Naive thymus-derived CD4-positive, alpha-beta T cell (primary cell): ENCODE measurements around the gene AP1M1. TPM values are rescaled to one million over a fixed set of nuclear protein-coding genes. Genes with fewer than 3 reads are reported as not detected.

Source experiments
- ATAC-seq: fragments of 150-1000 bp; cut with Tn5 transposase; 2 replicates; pipeline ENCODE4 v1.10.0; 2021; ENCODE audit warnings: mild to moderate bottlenecking, moderate library complexity
- CTCF ChIA-PET: fragments of 350-600 bp; sonication (Branson Sonifier 250); formaldehyde crosslinking; loops from one replicate; lab custom pipeline; 2021; ENCODE audit warnings: antibody characterized with exemption; lab: Charles Lee
- POLR2A ChIA-PET: fragments of 350-600 bp; sonication (Branson Sonifier 250); formaldehyde crosslinking; loops from one replicate; lab custom pipeline; 2021; ENCODE audit warnings: antibody characterized with exemption, inconsistent platforms; lab: Charles Lee
- DNase-seq, 9 donors: peaks; one replicate each; pipeline versions ENCODE4 v3.0.0 to v3.0.0-alpha.2; 2020 to 2022; ENCODE audit warnings: mixed read lengths in 1 of 9
- H3K27ac ChIP-seq: one replicate; pipeline ENCODE4 v1.7.0; 2013; ENCODE audit warnings: mild to moderate bottlenecking, low read depth, low read length, moderate library complexity
- H3K27me3 ChIP-seq, 2 donors: one replicate each; pipeline ENCODE4 v1.7.0; 2013; ENCODE audit warnings: low read length in 2 of 2, mild to moderate bottlenecking in 2 of 2, moderate library complexity in 2 of 2; ENCODE audit not compliant: control insufficient read depth in 2 of 2, insufficient read depth in 2 of 2
- H3K36me3 ChIP-seq, 3 experiments: 1 replicate in 2 of 3; 2 replicates in 1 of 3; pipeline ENCODE4 v1.7.0; 2013; ENCODE audit warnings: low read length in 3 of 3, mild to moderate bottlenecking in 3 of 3, moderate library complexity in 1 of 3; ENCODE audit not compliant: insufficient read depth in 3 of 3, control insufficient read depth in 2 of 3
- H3K4me1 ChIP-seq, 2 donors: one replicate each; pipeline ENCODE4 v1.7.0; 2013; ENCODE audit warnings: low read length in 2 of 2, mild to moderate bottlenecking in 2 of 2, moderate library complexity in 1 of 2; ENCODE audit not compliant: control insufficient read depth in 2 of 2, insufficient read depth in 2 of 2
- H3K4me3 ChIP-seq: 2 replicates; pipeline ENCODE4 v1.7.0; 2013; ENCODE audit warnings: mild to moderate bottlenecking, low read length
- H3K9me3 ChIP-seq, 3 experiments: 1 replicate in 2 of 3; 2 replicates in 1 of 3; pipeline ENCODE4 v1.7.0; 2013; ENCODE audit warnings: low read length in 3 of 3; ENCODE audit not compliant: control insufficient read depth in 2 of 3
- H3K27ac Mint-ChIP-seq, 9 donors: one replicate each; pipeline ENCODE4 v1.8.0; 2020 to 2022; ENCODE audit warnings: mixed read lengths in 9 of 9, mild to moderate bottlenecking in 8 of 9, moderate library complexity in 5 of 9, inconsistent platforms in 2 of 9
- H3K27me3 Mint-ChIP-seq, 5 donors: one replicate each; pipeline ENCODE4 v1.8.0; 2021 to 2022; ENCODE audit warnings: mixed read lengths in 5 of 5, mild to moderate bottlenecking in 1 of 5
- H3K36me3 Mint-ChIP-seq, 5 donors: one replicate each; pipeline ENCODE4 v1.8.0; 2020 to 2022; ENCODE audit warnings: mixed read lengths in 5 of 5, mild to moderate bottlenecking in 3 of 5, inconsistent platforms in 1 of 5
- H3K4me1 Mint-ChIP-seq, 7 donors: one replicate each; pipeline ENCODE4 v1.8.0; 2020 to 2022; ENCODE audit warnings: mixed read lengths in 7 of 7, mild to moderate bottlenecking in 3 of 7, inconsistent platforms in 1 of 7
- H3K4me3 Mint-ChIP-seq, 10 donors: one replicate each; pipeline ENCODE4 v1.8.0; 2020 to 2022; ENCODE audit warnings: mild to moderate bottlenecking in 10 of 10, mixed read lengths in 10 of 10, moderate library complexity in 6 of 10, inconsistent platforms in 2 of 10
- H3K9me3 Mint-ChIP-seq, 11 donors: one replicate each; pipeline ENCODE4 v1.8.0; 2020 to 2022; ENCODE audit warnings: mixed read lengths in 11 of 11, mild to moderate bottlenecking in 4 of 11, inconsistent platforms in 1 of 11, moderate library complexity in 1 of 11
- intact Hi-C, 2 donors: fragments of 100-400 bp; cut with micrococcal nuclease; formaldehyde crosslinking; loops; one replicate each; pipeline ENCODE4 v1.15.1; 2023
- polyA plus RNA-seq, 2 donors: library from polyadenylated mRNA; unstranded; fragments of 300-500 nt; fragmentation: Illumina TruSeq; gene quantifications; one replicate each; pipeline ENCODE4 v1.2.3, GENCODE V29; 2021
- total RNA-seq, 6 experiments: library from RNA in 5 of 6; stranded (reverse) in 5 of 6; gene quantifications; 1 replicate in 5 of 6; 2 replicates in 1 of 6; pipeline ENCODE4 v1.2.3 and lab custom pipeline; 2021 to 2026

AP1M1 gene
- total and polyA plus RNA-seq, 7 experiments from 2014 or later: 94.9 to 169 (median 134) TPM

GRCh38 chr19:16164222-16164890 lies 33.4 kb upstream of the AP1M1 start:
- no peaks in the 10 kb centered on the region for H3K27me3 ChIP-seq
- no peaks in the 10 kb centered on the region for H3K9me3 ChIP-seq
- peaks cover 0 to 26% (median 0%) of the 10 kb centered on the region in 7 donors for H3K4me1 Mint-ChIP-seq
- no peaks in the 10 kb centered on the region for H3K27me3 Mint-ChIP-seq
- no peak overlapping the region for H3K27ac Mint-ChIP-seq
- intact Hi-C loops: no loop called here
- H3K36me3 Mint-ChIP-seq: peaks cover 0 to 2% (median 0%) of the 10 kb centered on the region in 5 donors
- no peak for ATAC-seq
- no peak overlapping the region for H3K27ac ChIP-seq
- no peak for DNase-seq
- no peaks in the 10 kb centered on the region for H3K9me3 Mint-ChIP-seq
- no peak overlapping the region for H3K4me3 ChIP-seq
- peaks cover 0 to 6% of the 10 kb centered on the region in 2 donors for H3K4me1 ChIP-seq
- ChIA-PET POLR2A (no interaction called here), CTCF (interaction anchor here (0.7 kb wide), 1 partner anchor 21 kb away, joined by 3 read pairs; no protein-coding TSS in a partner anchor)
- no peaks in the 10 kb centered on the region for H3K36me3 ChIP-seq
- no peak overlapping the region for H3K4me3 Mint-ChIP-seq

- CTCF ChIA-PET: interaction anchor here (0.6 kb wide), 1 partner anchor 101 kb away, joined by 4 read pairs; no protein-coding TSS in a partner anchor
- intact Hi-C loops: no loop called here
- Mint-ChIP-seq H3K4me1 (peaks cover 0 to 14% (median 0%) of the 10 kb centered on the region in 7 donors), H3K36me3 (peaks cover 0 to 2% (median 0%) of the 10 kb centered on the region in 5 donors), H3K4me3 (no peak overlapping the region), H3K27me3 (no peaks in the 10 kb centered on the region), H3K9me3 (no peaks in the 10 kb centered on the region), H3K27ac (no peak overlapping the region)
- no peak for ATAC-seq
- DNase-seq: no peak
- H3K27ac ChIP-seq: no peak overlapping the region
- POLR2A ChIA-PET: no interaction called here
- H3K36me3 ChIP-seq: no peaks in the 10 kb centered on the region
- H3K9me3 ChIP-seq: no peaks in the 10 kb centered on the region
- no peaks in the 10 kb centered on the region for H3K27me3 ChIP-seq
- peaks cover 0 to 6% of the 10 kb centered on the region in 2 donors for H3K4me1 ChIP-seq
- no peak overlapping the region for H3K4me3 ChIP-seq
Measured at GRCh38 chr19:16166417-16166816, 31.3 kb upstream of the AP1M1 start.

- Histone ChIP-seq H3K36me3 (no peaks in the 10 kb centered on the region), H3K9me3 (no peaks in the 10 kb centered on the region), H3K27me3 (no peaks in the 10 kb centered on the region), H3K4me1 (peaks cover 0 to 6% of the 10 kb centered on the region in 2 donors), H3K27ac (no peak overlapping the region), H3K4me3 (no peak overlapping the region)
- ATAC-seq (no peak), DNase-seq (no peak)
- Mint-ChIP-seq H3K4me3 (no peak overlapping the region), H3K36me3 (no peaks in the 10 kb centered on the region), H3K9me3 (no peaks in the 10 kb centered on the region), H3K4me1 (peaks cover 0 to 12% (median 0%) of the 10 kb centered on the region in 7 donors), H3K27me3 (no peaks in the 10 kb centered on the region), H3K27ac (peak overlapping the region in 1 of 9 donors; percentile 45)
- CTCF ChIA-PET: no interaction called here
- POLR2A ChIA-PET: no interaction called here
- intact Hi-C loops: no loop called here
Measured at GRCh38 chr19:16167055-16167454, 30.7 kb upstream of the AP1M1 start.

- CTCF ChIA-PET: interaction anchor here (0.8 to 1.0 kb wide), 2 partner anchors 12 to 102 kb away, joined by 3 read pairs; no protein-coding TSS in a partner anchor
- ATAC-seq: peak; percentile 70
- Mint-ChIP-seq H3K36me3 (no peaks in the 10 kb centered on the region), H3K27me3 (no peaks in the 10 kb centered on the region), H3K4me3 (peak overlapping the region in 1 of 10 donors; percentile 23), H3K4me1 (peaks cover 0 to 18% (median 0%) of the 10 kb centered on the region in 7 donors), H3K9me3 (no peaks in the 10 kb centered on the region), H3K27ac (peak overlapping the region in 1 of 9 donors; percentile 60)
- H3K36me3 ChIP-seq: no peaks in the 10 kb centered on the region
- no peak for DNase-seq
- H3K27me3 ChIP-seq: no peaks in the 10 kb centered on the region
- H3K4me1 ChIP-seq: peaks cover 0 to 6% of the 10 kb centered on the region in 2 donors
- intact Hi-C loops: loop anchor here in 1 of 2 donors (1.0 kb wide), 1 partner anchor 49 kb away; no protein-coding TSS in a partner anchor
- H3K9me3 ChIP-seq: no peaks in the 10 kb centered on the region
- H3K4me3 ChIP-seq: no peak overlapping the region
- POLR2A ChIA-PET: no interaction called here
- H3K27ac ChIP-seq: no peak overlapping the region
Measured at GRCh38 chr19:16168465-16169081, 29.1 kb upstream of the AP1M1 start.

GRCh38 chr19:16170134-16170533 lies 27.6 kb upstream of the AP1M1 start:
- Histone ChIP-seq H3K4me3 (no peak overlapping the region), H3K27ac (no peak overlapping the region), H3K4me1 (peaks cover 0 to 6% of the 10 kb centered on the region in 2 donors), H3K36me3 (no peaks in the 10 kb centered on the region), H3K27me3 (no peaks in the 10 kb centered on the region), H3K9me3 (no peaks in the 10 kb centered on the region)
- Mint-ChIP-seq H3K36me3 (no peaks in the 10 kb centered on the region), H3K4me1 (peaks cover 0 to 18% (median 0%) of the 10 kb centered on the region in 7 donors), H3K27me3 (no peaks in the 10 kb centered on the region), H3K9me3 (no peaks in the 10 kb centered on the region), H3K4me3 (no peak overlapping the region), H3K27ac (no peak overlapping the region)
- CTCF ChIA-PET: no interaction called here
- no peak for ATAC-seq
- DNase-seq: no peak
- intact Hi-C loops: no loop called here
- POLR2A ChIA-PET: no interaction called here

GRCh38 chr19:16175954-16176353 lies 21.8 kb upstream of the AP1M1 start:
- H3K4me1 ChIP-seq: no peaks in the 10 kb centered on the region
- H3K27ac ChIP-seq: no peak overlapping the region
- ATAC-seq: no peak
- ChIA-PET POLR2A (no interaction called here), CTCF (no interaction called here)
- H3K9me3 ChIP-seq: no peaks in the 10 kb centered on the region
- Mint-ChIP-seq H3K4me3 (no peak overlapping the region), H3K27ac (no peak overlapping the region), H3K9me3 (peaks cover 0 to 3% (median 0%) of the 10 kb centered on the region in 11 donors), H3K4me1 (peaks cover 0 to 7% (median 0%) of the 10 kb centered on the region in 7 donors), H3K36me3 (no peaks in the 10 kb centered on the region), H3K27me3 (peaks cover 0 to 4% (median 0%) of the 10 kb centered on the region in 5 donors)
- no peaks in the 10 kb centered on the region for H3K36me3 ChIP-seq
- intact Hi-C loops: no loop called here
- no peak for DNase-seq
- H3K4me3 ChIP-seq: no peak overlapping the region
- H3K27me3 ChIP-seq: no peaks in the 10 kb centered on the region
